Muscle layer of colon (tissue), 2 donors: ENCODE measurements around the gene DAB1.

ENCODE experiments used
- H3K27ac ChIP-seq: one replicate; pipeline ENCODE4 v1.7.0; 2013; ENCODE audit warnings: low read depth, mild to moderate bottlenecking, low read length, moderate library complexity
- H3K27me3 ChIP-seq, 2 donors: one replicate each; pipeline ENCODE4 v1.7.0; 2013; ENCODE audit warnings: low read length in 2 of 2, mild to moderate bottlenecking in 2 of 2; ENCODE audit not compliant: insufficient read depth in 2 of 2, control insufficient read depth in 1 of 2
- H3K36me3 ChIP-seq: one replicate; pipeline ENCODE4 v1.7.0; 2013; ENCODE audit warnings: mild to moderate bottlenecking, low read length; ENCODE audit not compliant: insufficient read depth
- H3K4me1 ChIP-seq: one replicate; pipeline ENCODE4 v1.7.0; 2013; ENCODE audit warnings: mild to moderate bottlenecking, low read length; ENCODE audit not compliant: insufficient read depth
- H3K4me3 ChIP-seq, 2 donors: one replicate each; pipeline ENCODE4 v1.7.0; 2013; ENCODE audit warnings: low read length in 2 of 2, low read depth in 1 of 2, mild to moderate bottlenecking in 1 of 2, moderate library complexity in 1 of 2
- H3K9ac ChIP-seq: one replicate; pipeline ENCODE4 v1.7.0; 2013; ENCODE audit warnings: low read length
- H3K9me3 ChIP-seq: one replicate; pipeline ENCODE4 v1.7.0; 2013; ENCODE audit warnings: mild to moderate bottlenecking, low read length
- donor health status: abdominal sarcoma.
- donor health status: Adenocarcinoma of cecum.

Gene DAB1

GRCh38 chr1:57381426-57381825, 42.4 kb downstream of the DAB1 start:
- H3K9me3 ChIP-seq = no peaks in the 10 kb centered on the region
- no peaks in the 10 kb centered on the region for H3K27me3 ChIP-seq
- H3K4me1 ChIP-seq = no peaks in the 10 kb centered on the region
- H3K9ac ChIP-seq = no peak overlapping the region
- H3K36me3 ChIP-seq = no peaks in the 10 kb centered on the region
- no peak overlapping the region for H3K27ac ChIP-seq
- H3K4me3 ChIP-seq = no peak overlapping the region

- no peaks in the 10 kb centered on the region for H3K36me3 ChIP-seq
- H3K27ac ChIP-seq = no peak overlapping the region
- no peak overlapping the region for H3K9ac ChIP-seq
- no peak overlapping the region for H3K4me3 ChIP-seq
- no peaks in the 10 kb centered on the region for H3K4me1 ChIP-seq
- no peaks in the 10 kb centered on the region for H3K9me3 ChIP-seq
- H3K27me3 ChIP-seq = no peaks in the 10 kb centered on the region
Measured at GRCh38 chr1:57380923-57381322, 42.9 kb downstream of the DAB1 start.

- no peak overlapping the region for H3K4me3 ChIP-seq
- H3K9me3 ChIP-seq = no peaks in the 10 kb centered on the region
- H3K4me1 ChIP-seq = no peaks in the 10 kb centered on the region
- H3K9ac ChIP-seq = no peak overlapping the region
- H3K36me3 ChIP-seq = no peaks in the 10 kb centered on the region
- no peaks in the 10 kb centered on the region for H3K27me3 ChIP-seq
- H3K27ac ChIP-seq = no peak overlapping the region
Measured at GRCh38 chr1:57378534-57378933, 45.3 kb downstream of the DAB1 start.

- Histone ChIP-seq H3K27me3 (no peaks in the 10 kb centered on the region), H3K4me3 (no peak overlapping the region), H3K27ac (no peak overlapping the region), H3K36me3 (no peaks in the 10 kb centered on the region), H3K9me3 (no peaks in the 10 kb centered on the region), H3K9ac (no peak overlapping the region), H3K4me1 (no peaks in the 10 kb centered on the region)
Measured at GRCh38 chr1:57377339-57378139, 46.3 kb downstream of the DAB1 start.

- H3K9ac ChIP-seq = no peak overlapping the region
- H3K27ac ChIP-seq = no peak overlapping the region
- H3K36me3 ChIP-seq = no peaks in the 10 kb centered on the region
- H3K4me3 ChIP-seq = no peak overlapping the region
- no peaks in the 10 kb centered on the region for H3K4me1 ChIP-seq
- no peaks in the 10 kb centered on the region for H3K9me3 ChIP-seq
- no peaks in the 10 kb centered on the region for H3K27me3 ChIP-seq
Measured at GRCh38 chr1:57376041-57376440, 47.8 kb downstream of the DAB1 start.

- Histone ChIP-seq H3K4me3 (no peak overlapping the region), H3K36me3 (no peaks in the 10 kb centered on the region), H3K4me1 (no peaks in the 10 kb centered on the region), H3K27ac (no peak overlapping the region), H3K27me3 (no peaks in the 10 kb centered on the region), H3K9ac (no peak overlapping the region), H3K9me3 (no peaks in the 10 kb centered on the region)
Measured at GRCh38 chr1:57369889-57370288, 54.0 kb downstream of the DAB1 start.

GRCh38 chr1:57367945-57368344, 55.9 kb downstream of the DAB1 start:
- Histone ChIP-seq H3K9ac (no peak overlapping the region), H3K36me3 (no peaks in the 10 kb centered on the region), H3K4me1 (no peaks in the 10 kb centered on the region), H3K4me3 (no peak overlapping the region), H3K9me3 (no peaks in the 10 kb centered on the region), H3K27ac (no peak overlapping the region), H3K27me3 (no peaks in the 10 kb centered on the region)

GRCh38 chr1:57363643-57364042, 60.2 kb downstream of the DAB1 start:
- H3K4me3 ChIP-seq = no peak overlapping the region
- H3K36me3 ChIP-seq = no peaks in the 10 kb centered on the region
- H3K9ac ChIP-seq = no peak overlapping the region
- H3K9me3 ChIP-seq = no peaks in the 10 kb centered on the region
- no peaks in the 10 kb centered on the region for H3K27me3 ChIP-seq
- H3K27ac ChIP-seq = no peak overlapping the region
- no peaks in the 10 kb centered on the region for H3K4me1 ChIP-seq

GRCh38 chr1:57363165-57363564, 60.7 kb downstream of the DAB1 start:
- Histone ChIP-seq H3K27me3 (no peaks in the 10 kb centered on the region), H3K27ac (no peak overlapping the region), H3K4me3 (no peak overlapping the region), H3K9me3 (no peaks in the 10 kb centered on the region), H3K4me1 (no peaks in the 10 kb centered on the region), H3K36me3 (no peaks in the 10 kb centered on the region), H3K9ac (no peak overlapping the region)

GRCh38 chr1:57362480-57362879, 61.4 kb downstream of the DAB1 start:
- H3K4me3 ChIP-seq = no peak overlapping the region
- H3K27ac ChIP-seq = no peak overlapping the region
- no peaks in the 10 kb centered on the region for H3K9me3 ChIP-seq
- no peaks in the 10 kb centered on the region for H3K27me3 ChIP-seq
- H3K36me3 ChIP-seq = no peaks in the 10 kb centered on the region
- no peaks in the 10 kb centered on the region for H3K4me1 ChIP-seq
- H3K9ac ChIP-seq = no peak overlapping the region

GRCh38 chr1:57361516-57361915, 62.3 kb downstream of the DAB1 start:
- Histone ChIP-seq H3K4me3 (no peak overlapping the region), H3K27me3 (no peaks in the 10 kb centered on the region), H3K27ac (no peak overlapping the region), H3K36me3 (no peaks in the 10 kb centered on the region), H3K9me3 (no peaks in the 10 kb centered on the region), H3K4me1 (no peaks in the 10 kb centered on the region), H3K9ac (no peak overlapping the region)

GRCh38 chr1:57360846-57361407, 62.9 kb downstream of the DAB1 start:
- Histone ChIP-seq H3K36me3 (no peaks in the 10 kb centered on the region), H3K27ac (no peak overlapping the region), H3K4me1 (no peaks in the 10 kb centered on the region), H3K9me3 (no peaks in the 10 kb centered on the region), H3K4me3 (no peak overlapping the region), H3K27me3 (no peaks in the 10 kb centered on the region), H3K9ac (no peak overlapping the region)
